HepG2 (cell line): ENCODE measurements around the gene CIITA. TPM values are rescaled to one million over a fixed set of nuclear protein-coding genes. Genes with fewer than 3 reads are reported as not detected.

Experiments
- BATF2 ChIP-seq: sonication (generic); formaldehyde crosslinking; IDR thresholded peaks from 2 replicates; pipeline ENCODE4 v1.8.0; 2022; ENCODE audit warnings: mild to moderate bottlenecking, missing genetic modification reagents, moderate library complexity
- CBX2 ChIP-seq, 2 experiments: fragments of 200-600 bp in 1 of 2; sonication (generic); formaldehyde crosslinking in 1 of 2; IDR thresholded peaks; 2 replicates each; pipeline versions ENCODE4 v1.7.0 to v1.8.1; 2018 to 2022; ENCODE audit warnings: low read depth in 2 of 2, low read length in 1 of 2, mild to moderate bottlenecking in 1 of 2, missing genetic modification reagents in 1 of 2
- ELF3 ChIP-seq: IDR thresholded peaks from 2 replicates; pipeline ENCODE4 v1.6.1; 2016; ENCODE audit warnings: missing genetic modification reagents, missing compliant biosample characterization
- HMGXB3 ChIP-seq: sonication (generic); formaldehyde crosslinking; IDR thresholded peaks from 2 replicates; pipeline ENCODE4 v1.4.0; 2020; ENCODE audit warnings: missing genetic modification reagents, borderline replicate concordance
- HMGXB4 ChIP-seq, 2 experiments: sonication (generic) in 1 of 2; formaldehyde crosslinking in 1 of 2; IDR thresholded peaks; 2 replicates each; pipeline versions ENCODE4 v1.4.0 to v1.6.1; 2018 to 2020; ENCODE audit warnings: missing genetic modification reagents in 2 of 2, borderline replicate concordance in 1 of 2, low read depth in 1 of 2, mild to moderate bottlenecking in 1 of 2, missing biosample characterization in 1 of 2
- HNF1B ChIP-seq: sonication (generic); formaldehyde crosslinking; IDR thresholded peaks from 2 replicates; pipeline ENCODE4 v1.5.1; 2020; ENCODE audit warnings: mild to moderate bottlenecking, moderate library complexity, missing genetic modification reagents
- HOXA7 ChIP-seq: sonication (generic); formaldehyde crosslinking; IDR thresholded peaks from 2 replicates; pipeline ENCODE4 v1.8.1; 2022; ENCODE audit warnings: mild to moderate bottlenecking, missing genetic modification reagents, moderate library complexity
- POLR2A ChIP-seq, 2 experiments: IDR thresholded peaks; 2 replicates each; pipeline ENCODE4 v1.6.1; 2011; ENCODE audit warnings: low read depth in 2 of 2, low read length in 2 of 2, mild to moderate bottlenecking in 1 of 2, moderate library complexity in 1 of 2; ENCODE audit not compliant: insufficient read depth in 1 of 2
- REPIN1 ChIP-seq: sonication (generic); formaldehyde crosslinking; IDR thresholded peaks from 2 replicates; pipeline ENCODE4 v1.8.0; 2022; ENCODE audit warnings: missing genetic modification reagents, low read depth, mild to moderate bottlenecking, borderline replicate concordance
- RNF219 ChIP-seq: sonication (generic); formaldehyde crosslinking; IDR thresholded peaks from 2 replicates; pipeline ENCODE4 v1.5.0; 2020; ENCODE audit warnings: mild to moderate bottlenecking, missing genetic modification reagents
- SMYD3 ChIP-seq: sonication (generic); formaldehyde crosslinking; IDR thresholded peaks from 2 replicates; pipeline ENCODE4 v1.8.1; 2023; ENCODE audit warnings: mild to moderate bottlenecking, missing genetic modification reagents
- SNAPC2 ChIP-seq: sonication (generic); formaldehyde crosslinking; IDR thresholded peaks from 2 replicates; pipeline ENCODE4 v1.8.1; 2022; ENCODE audit warnings: mild to moderate bottlenecking, missing genetic modification reagents
- SUZ12 ChIP-seq: fragments of 150-350 bp; IDR thresholded peaks from 2 replicates; pipeline ENCODE4 v1.6.1; 2014; ENCODE audit warnings: low read depth, low read length
- ZNF317 ChIP-seq: sonication (generic); formaldehyde crosslinking; IDR thresholded peaks from 2 replicates; pipeline ENCODE4 v1.5.0; 2020; ENCODE audit warnings: mild to moderate bottlenecking, missing genetic modification reagents
- ZNF44 ChIP-seq: sonication (generic); formaldehyde crosslinking; IDR thresholded peaks from 2 replicates; pipeline ENCODE4 v1.5.1; 2020; ENCODE audit warnings: mild to moderate bottlenecking, missing genetic modification reagents
- ZNF615 ChIP-seq: sonication (generic); formaldehyde crosslinking; IDR thresholded peaks from 2 replicates; pipeline ENCODE4 v1.5.0; 2020; ENCODE audit warnings: mild to moderate bottlenecking, missing genetic modification reagents, borderline replicate concordance
- ZNF772 ChIP-seq: sonication (generic); formaldehyde crosslinking; IDR thresholded peaks from 2 replicates; pipeline ENCODE4 v1.5.0; 2020; ENCODE audit warnings: mild to moderate bottlenecking, missing genetic modification reagents
- polyA plus RNA-seq, 8 experiments: library from polyadenylated mRNA; depleted of rRNA in 3 of 8; stranded (reverse) in 7 of 8; unstranded in 1 of 8; fragments of >200 nt; fragmentation: Illumina TruSeq in 4 of 8; extraction: Trizol in 4 of 8; gene quantifications; 2 replicates each; pipeline versions ENCODE4 v1.2.1 to v1.2.3, GENCODE V29; 2011 to 2016; ENCODE audit warnings: low read depth in 4 of 8, missing spikeins in 1 of 8, mixed read lengths in 1 of 8; ENCODE audit not compliant: insufficient read depth in 1 of 8
- total RNA-seq, 5 experiments: library from RNA; depleted of rRNA; stranded (reverse); fragments of >200 nt; fragmentation: Illumina TruSeq; extraction: Trizol; gene quantifications; 2 replicates each; pipeline ENCODE4 v1.2.3, GENCODE V29; 2016; ENCODE audit warnings: low read depth in 1 of 5

Gene CIITA
- total and polyA plus RNA-seq, 2 of the 13 experiments (the other 11 are each of a cell fraction or from before 2014, with no cell fraction given), result 0.08 to 0.09 TPM

- TF ChIP-seq HMGXB3 (CRISPR knock-in tag) (0 out of 2 replicates have a peak, but pooled peaks have one; percentile 57), CBX2 (IDR thresholded peaks at IDR 0.05; ENCODE audit: low read depth, low read length) (no peak), CBX2 (CRISPR knock-in tag; IDR thresholded peaks at IDR 0.05; ENCODE audit: low read depth) (peak; percentile 55; the same call in 1 of the 2 replicates), HMGXB4 (CRISPR knock-in tag; IDR thresholded peaks at IDR 0.05; ENCODE audit: borderline replicate concordance in 1 of 2, low read depth in 1 of 2) (peak in 1 of 2 experiments; percentile 52; a peak in 1 of 4 replicates), ELF3 (CRISPR knock-in tag) (0 out of 2 replicates have a peak, but pooled peaks have one; percentile 10), POLR2A (IDR thresholded peaks at IDR 0.05; ENCODE audit: insufficient read depth in 1 of 2, low read depth in 2 of 2, low read length in 2 of 2) (no peak), ZNF772 (CRISPR knock-in tag) (no peak), REPIN1 (CRISPR knock-in tag) (0 out of 2 replicates have a peak, but pooled peaks have one; percentile 44), SNAPC2 (peak; percentile 61; the same call in 1 of the 2 replicates), ZNF317 (CRISPR knock-in tag) (no peak), RNF219 (CRISPR knock-in tag) (no peak), ZNF615 (0 out of 2 replicates have a peak, but pooled peaks have one; percentile 22), SUZ12 (no peak), HOXA7 (no peak), SMYD3 (CRISPR knock-in tag) (peak; percentile 73; the same call in 1 of the 2 replicates), HNF1B (CRISPR knock-in tag) (peak; percentile 40; the same call in 1 of the 2 replicates), BATF2 (CRISPR knock-in tag) (no peak), ZNF44 (CRISPR knock-in tag) (no peak)
Measured at GRCh38 chr16:10971560-10971961, 94.6 kb downstream of the CIITA start (continued).
